ENCODE results near the gene RNF44. TPM values are rescaled to one million over a fixed set of nuclear protein-coding genes. Genes with fewer than 3 reads are reported as not detected.

The RNF44 gene
- polyA plus RNA-seq (ENCODE audit: insufficient read depth in 1 of 5, insufficient read length in 5 of 5, low replicate concordance in 1 of 5), result 10 to 100 TPM; 31.9 to 54.4 (median 47.2) TPM
- long read RNA-seq, donor 1, partial matches to known transcripts, result 34 of 37 reads
- long read RNA-seq, donor 1, other reads (novel, unspliced or antisense), result 0 of 37 reads
- long read RNA-seq, donor 2, full-length matches to known transcripts, result 2 of 2 reads
- long read RNA-seq, donor 2, partial matches to known transcripts, result 0 of 2 reads
- long read RNA-seq, donor 2, other reads (novel, unspliced or antisense), result 0 of 2 reads
- long read RNA-seq, donor 3, partial matches to known transcripts, result 14 of 17 reads
- long read RNA-seq, donor 3, other reads (novel, unspliced or antisense), result 0 of 17 reads
- long read RNA-seq, donor 4, partial matches to known transcripts, result 0 of 2 reads
- long read RNA-seq, donor 4, other reads (novel, unspliced or antisense), result 0 of 2 reads
- long read RNA-seq, donor 5, partial matches to known transcripts, result 5 of 9 reads
- long read RNA-seq, donor 5, other reads (novel, unspliced or antisense), result 0 of 9 reads
- long read RNA-seq, donor 6, partial matches to known transcripts, result 5 of 5 reads
- long read RNA-seq, donor 6, other reads (novel, unspliced or antisense), result 0 of 5 reads
- long read RNA-seq, donor 7, full-length matches to known transcripts, result 3 of 3 reads
- long read RNA-seq, donor 7, partial matches to known transcripts, result 0 of 3 reads
- long read RNA-seq, donor 7, other reads (novel, unspliced or antisense), result 0 of 3 reads
- long read RNA-seq, donor 8, partial matches to known transcripts, result 0 of 1 reads
- long read RNA-seq, donor 8, other reads (novel, unspliced or antisense), result 0 of 1 reads

GRCh38 chr5:176536902-176537553 is at the start of gene RNF44:
Gene RNF44 (minus strand): TSS chr5:176537402. CDS start chr5:176532472, 4,930 bp downstream.
- DNase-seq, result peak; percentile 97 to 98

- no peak for DNase-seq
Measured at GRCh38 chr5:176583076-176583475, 45.9 kb upstream of the RNF44 start.

GRCh38 chr5:176581361-176581760 is 44.2 kb upstream of the RNF44 start:
- DNase-seq, result no peak

GRCh38 chr5:176579323-176579722 is 42.1 kb upstream of the RNF44 start:
- no peak for DNase-seq

- no peak for DNase-seq
Measured at GRCh38 chr5:176578391-176578808, 41.2 kb upstream of the RNF44 start.

GRCh38 chr5:176577312-176578176 is 40.3 kb upstream of the RNF44 start:
- DNase-seq, result no peak

GRCh38 chr5:176575488-176576422 is 38.6 kb upstream of the RNF44 start:
- DNase-seq, result no peak

- no peak for DNase-seq
Measured at GRCh38 chr5:176575066-176575465, 37.9 kb upstream of the RNF44 start.

GRCh38 chr5:176574297-176574591 is 37.0 kb upstream of the RNF44 start:
- no peak for DNase-seq

- DNase-seq, result peak in 1 of 2 donors; percentile 36
Measured at GRCh38 chr5:176573564-176574296, 36.5 kb upstream of the RNF44 start.

- DNase-seq, result no peak
Measured at GRCh38 chr5:176570044-176570443, 32.8 kb upstream of the RNF44 start.

GRCh38 chr5:176568657-176569056 is 31.5 kb upstream of the RNF44 start:
- DNase-seq, result no peak

- DNase-seq, result no peak
Measured at GRCh38 chr5:176565760-176566288, 28.6 kb upstream of the RNF44 start.

- DNase-seq, result no peak
Measured at GRCh38 chr5:176564002-176564401, 26.8 kb upstream of the RNF44 start.

- no peak for DNase-seq
Measured at GRCh38 chr5:176562189-176562588, 25.0 kb upstream of the RNF44 start.

GRCh38 chr5:176561259-176561658 is 24.1 kb upstream of the RNF44 start:
- no peak for DNase-seq

- DNase-seq, result no peak
Measured at GRCh38 chr5:176560364-176560763, 23.2 kb upstream of the RNF44 start.

- DNase-seq, result no peak
Measured at GRCh38 chr5:176559683-176560082, 22.5 kb upstream of the RNF44 start.

- DNase-seq, result no peak
Measured at GRCh38 chr5:176557846-176558245, 20.6 kb upstream of the RNF44 start.

Measured in right lung (tissue), 10 donors.